Osteoblast (primary cell): Measurements from ENCODE around the gene DHRS4. TPM values are rescaled to one million over a fixed set of nuclear protein-coding genes. Genes with fewer than 3 reads are reported as not detected.
"Not testable (repeated sequence)": the region's sequence is repeated elsewhere in the genome, so short reads cannot be mapped to it uniquely, and the experiment has no call there.

Source experiments
- DNase-seq: peaks from one replicate; pipeline ENCODE4 v3.0.0; 2011; ENCODE audit warnings: low spot score, mixed read lengths; ENCODE audit not compliant: insufficient read length; ENCODE audit errors: missing footprints
- H2AFZ ChIP-seq: 2 replicates; pipeline ENCODE4 v1.6.0; 2011; ENCODE audit warnings: mild to moderate bottlenecking, low read length
- H3K27ac ChIP-seq: 2 replicates; pipeline ENCODE4 v1.5.1; 2011; ENCODE audit warnings: mild to moderate bottlenecking, low read depth, low read length, moderate library complexity
- H3K27me3 ChIP-seq: 2 replicates; pipeline ENCODE4 v1.6.0; 2012; ENCODE audit warnings: mild to moderate bottlenecking, control low read depth, inconsistent platforms, low read length, moderate library complexity; ENCODE audit not compliant: insufficient read depth
- H3K36me3 ChIP-seq: 2 replicates; pipeline ENCODE4 v1.5.1; 2011; ENCODE audit warnings: mild to moderate bottlenecking, low read length, control low read depth, moderate library complexity; ENCODE audit not compliant: insufficient read depth
- H3K4me1 ChIP-seq: 2 replicates; pipeline ENCODE4 v1.5.1; 2011; ENCODE audit warnings: mild to moderate bottlenecking, low read length, control low read depth, moderate library complexity; ENCODE audit not compliant: insufficient read depth
- H3K4me2 ChIP-seq: 2 replicates; pipeline ENCODE4 v1.6.0; 2011; ENCODE audit warnings: mild to moderate bottlenecking, low read length; ENCODE audit not compliant: insufficient read depth
- H3K4me3 ChIP-seq: fragments of 200-600 bp; sonication (generic); 3 replicates; pipeline ENCODE4 v1.5.1; 2012; ENCODE audit warnings: mild to moderate bottlenecking, low read length, inconsistent platforms; ENCODE audit not compliant: insufficient read depth
- H3K79me2 ChIP-seq: 2 replicates; pipeline ENCODE4 v1.6.0; 2012; ENCODE audit warnings: mild to moderate bottlenecking, low read length, control low read depth, inconsistent platforms; ENCODE audit not compliant: insufficient read depth
- H3K9me3 ChIP-seq: 2 replicates; pipeline ENCODE4 v1.5.1; 2011; ENCODE audit warnings: low read depth, low read length, control low read depth
- H4K20me1 ChIP-seq: 2 replicates; pipeline ENCODE4 v1.6.0; 2012; ENCODE audit warnings: mild to moderate bottlenecking, low read length, control low read depth; ENCODE audit not compliant: insufficient read depth
- total RNA-seq: library from RNA; depleted of rRNA; stranded (reverse); fragments of >200 nt; gene quantifications from 2 replicates; pipeline ENCODE4 v1.2.3, GENCODE V29; 2012

DHRS4 gene
- total RNA-seq, 1 donor, result 31.5 TPM

GRCh38 chr14:23957913-23958569, 4.5 kb downstream of the DHRS4 start:
- H3K4me3 ChIP-seq, H3K27ac ChIP-seq, H3K4me2 ChIP-seq, H4K20me1 ChIP-seq, H3K36me3 ChIP-seq, H2AFZ ChIP-seq, H3K27me3 ChIP-seq, H3K9me3 ChIP-seq, DNase-seq, H3K4me1 ChIP-seq: not testable (repeated sequence)
- peaks cover 10% of the 10 kb centered on the region for H3K79me2 ChIP-seq

- not testable (repeated sequence) for H3K27me3 ChIP-seq, H3K9me3 ChIP-seq, H3K27ac ChIP-seq, H2AFZ ChIP-seq, H3K36me3 ChIP-seq, H4K20me1 ChIP-seq, DNase-seq, H3K4me3 ChIP-seq, H3K4me1 ChIP-seq, H3K79me2 ChIP-seq, H3K4me2 ChIP-seq
Measured at GRCh38 chr14:23960899-23961298, 7.3 kb downstream of the DHRS4 start.

- not testable (repeated sequence) for H3K36me3 ChIP-seq, DNase-seq, H3K4me3 ChIP-seq, H3K79me2 ChIP-seq, H3K4me2 ChIP-seq, H2AFZ ChIP-seq, H3K27ac ChIP-seq, H3K4me1 ChIP-seq, H4K20me1 ChIP-seq, H3K27me3 ChIP-seq, H3K9me3 ChIP-seq
Measured at GRCh38 chr14:23961704-23962103, 8.1 kb downstream of the DHRS4 start.

DNA sequence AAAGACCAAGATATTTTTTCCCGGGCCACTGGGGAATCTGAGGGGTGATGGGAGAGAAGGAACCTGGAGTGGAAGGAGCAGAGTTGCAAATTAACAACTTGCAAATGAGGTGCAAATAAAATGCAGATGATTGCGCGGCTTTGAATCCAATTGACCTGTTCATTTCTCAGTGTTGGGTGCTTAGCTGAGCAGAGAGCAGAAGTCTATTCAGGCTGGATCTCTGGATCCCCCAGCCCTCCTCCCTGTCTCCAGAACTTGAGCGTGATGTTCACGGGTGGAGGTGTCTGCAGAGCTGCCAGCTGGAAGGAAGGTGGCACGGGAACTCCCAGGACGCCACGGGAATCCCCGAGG, 15.5 kb downstream of the DHRS4 start:
- not testable (repeated sequence) for H3K27ac ChIP-seq, H3K36me3 ChIP-seq, DNase-seq, H3K4me3 ChIP-seq, H3K27me3 ChIP-seq, H2AFZ ChIP-seq, H3K9me3 ChIP-seq, H4K20me1 ChIP-seq, H3K4me1 ChIP-seq, H3K79me2 ChIP-seq
- peak overlapping the region; percentile 65 for H3K4me2 ChIP-seq

- peak overlapping the region; percentile 65 for H3K4me2 ChIP-seq
- H3K79me2 ChIP-seq, DNase-seq, H3K27me3 ChIP-seq, H4K20me1 ChIP-seq, H3K27ac ChIP-seq, H3K36me3 ChIP-seq, H3K4me1 ChIP-seq, H3K9me3 ChIP-seq: not testable (repeated sequence)
- peak overlapping the region; percentile 63 for H3K4me3 ChIP-seq
- peak overlapping the region; percentile 62 for H2AFZ ChIP-seq
Measured at GRCh38 chr14:23969481-23970282, 16.1 kb downstream of the DHRS4 start.

DNA sequence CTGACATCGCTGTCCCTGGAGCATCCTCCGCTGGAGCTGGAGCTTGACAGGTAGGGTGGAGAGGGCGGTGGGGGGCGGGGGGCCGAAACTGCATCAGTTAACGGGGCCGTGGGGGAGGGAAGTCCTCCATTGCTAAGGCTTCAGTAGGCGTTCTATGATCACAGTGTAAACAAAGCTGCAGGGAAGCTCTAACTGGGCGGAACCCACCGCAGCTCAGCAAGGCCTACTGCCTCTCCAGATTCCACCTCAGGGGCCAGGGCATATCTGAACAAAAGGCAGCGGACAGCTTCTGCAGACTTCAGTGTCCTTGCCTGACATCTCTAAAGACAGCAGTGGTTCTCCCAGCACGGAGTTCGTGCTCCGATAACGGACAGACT, 16.7 kb downstream of the DHRS4 start:
- not testable (repeated sequence) for H3K79me2 ChIP-seq, DNase-seq, H3K9me3 ChIP-seq, H3K4me2 ChIP-seq, H3K4me3 ChIP-seq, H3K4me1 ChIP-seq, H2AFZ ChIP-seq, H3K27me3 ChIP-seq, H3K36me3 ChIP-seq, H3K27ac ChIP-seq, H4K20me1 ChIP-seq

GRCh38 chr14:23973178-23973577, 19.6 kb downstream of the DHRS4 start:
- not testable (repeated sequence) for H3K79me2 ChIP-seq, H3K4me1 ChIP-seq, H3K27me3 ChIP-seq, DNase-seq, H3K9me3 ChIP-seq, H2AFZ ChIP-seq, H3K4me3 ChIP-seq, H4K20me1 ChIP-seq, H3K4me2 ChIP-seq, H3K36me3 ChIP-seq, H3K27ac ChIP-seq

DNA sequence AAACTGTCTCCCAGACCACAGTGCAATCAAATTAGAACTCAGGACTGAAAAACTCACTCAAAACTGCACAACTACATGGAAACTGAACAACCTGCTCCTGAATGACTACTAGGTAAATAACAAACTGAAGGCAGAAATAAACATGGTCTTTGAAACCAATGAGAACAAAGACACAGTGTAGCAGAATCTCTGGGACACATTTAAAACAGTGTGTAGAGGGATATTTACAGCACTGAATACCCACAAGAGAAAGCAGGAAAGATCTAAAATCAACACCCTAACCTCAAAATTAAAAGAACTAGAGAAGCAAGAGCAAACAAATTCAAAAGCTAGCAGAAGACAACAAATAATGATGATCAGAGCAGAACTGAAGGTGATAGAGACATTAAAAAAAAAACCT, 20.5 kb downstream of the DHRS4 start:
- not testable (repeated sequence) for H3K27me3 ChIP-seq, H3K4me1 ChIP-seq, H3K79me2 ChIP-seq, H3K36me3 ChIP-seq, H3K9me3 ChIP-seq, H3K4me2 ChIP-seq, H3K27ac ChIP-seq, DNase-seq, H4K20me1 ChIP-seq, H2AFZ ChIP-seq, H3K4me3 ChIP-seq
